NCI-H1930 (cell line): ENCODE data around the gene OR2B3.
"Not testable (repeated sequence)": the region's sequence is repeated elsewhere in the genome, so short reads cannot be mapped to it uniquely, and the experiment has no call there.

Source experiments
- DNase-seq, 2 experiments: peaks; one replicate each; lab custom pipeline; 2025; lab: John Stamatoyannopoulos, UW

Gene OR2B3, protein sequence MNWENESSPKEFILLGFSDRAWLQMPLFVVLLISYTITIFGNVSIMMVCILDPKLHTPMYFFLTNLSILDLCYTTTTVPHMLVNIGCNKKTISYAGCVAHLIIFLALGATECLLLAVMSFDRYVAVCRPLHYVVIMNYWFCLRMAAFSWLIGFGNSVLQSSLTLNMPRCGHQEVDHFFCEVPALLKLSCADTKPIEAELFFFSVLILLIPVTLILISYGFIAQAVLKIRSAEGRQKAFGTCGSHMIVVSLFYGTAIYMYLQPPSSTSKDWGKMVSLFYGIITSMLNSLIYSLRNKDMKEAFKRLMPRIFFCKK

GRCh38 chr6:29087213-29087612 lies at the start of gene OR2B3:
Gene OR2B3, minus strand, starts transcription at chr6:29087313. Its CDS starts 65 bp downstream, at chr6:29087248.
- DNase-seq, result no peak

DNA sequence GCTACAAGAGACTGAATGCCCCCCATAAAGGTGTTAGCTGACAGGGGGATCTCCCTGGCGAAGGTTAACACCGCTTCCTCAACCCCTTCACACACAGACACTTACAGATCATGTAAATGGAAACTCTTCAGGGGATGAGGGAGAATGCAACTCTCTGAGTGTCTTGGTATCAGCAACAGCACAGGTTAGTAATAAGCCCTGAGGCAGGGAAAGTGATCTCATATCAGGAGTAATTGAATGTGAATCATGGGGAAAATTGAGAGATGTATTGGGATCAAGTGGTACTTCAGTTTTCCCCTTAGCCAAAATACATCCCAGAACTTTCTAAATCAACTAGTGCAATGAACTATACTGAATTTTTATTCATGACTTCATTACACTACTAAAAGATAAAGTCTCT lies 44.6 kb upstream of the OR2B3 start:
- no peak for DNase-seq

DNA sequence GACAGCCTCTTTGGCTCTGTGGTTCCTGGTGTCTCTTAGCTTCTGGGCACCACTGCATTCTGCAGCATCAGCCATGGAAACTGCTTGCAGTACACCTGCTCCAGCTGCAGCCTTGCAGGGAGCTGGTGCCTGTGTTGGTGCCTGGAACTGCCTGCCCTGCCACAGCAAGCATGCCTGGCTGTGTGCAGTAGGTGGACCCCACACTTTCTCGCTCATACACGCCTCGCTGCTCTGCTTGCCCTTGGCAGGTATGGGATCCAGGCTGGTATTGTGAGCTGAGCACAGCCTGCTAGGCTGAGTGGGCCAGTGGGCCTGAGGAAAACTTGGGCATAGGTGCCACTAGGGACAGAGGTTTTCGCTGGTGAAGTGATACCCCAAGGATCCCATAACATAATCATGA lies 43.5 kb upstream of the OR2B3 start:
- no peak for DNase-seq

GRCh38 chr6:29129326-29130012 lies 42.4 kb upstream of the OR2B3 start:
- no peak for DNase-seq

DNA sequence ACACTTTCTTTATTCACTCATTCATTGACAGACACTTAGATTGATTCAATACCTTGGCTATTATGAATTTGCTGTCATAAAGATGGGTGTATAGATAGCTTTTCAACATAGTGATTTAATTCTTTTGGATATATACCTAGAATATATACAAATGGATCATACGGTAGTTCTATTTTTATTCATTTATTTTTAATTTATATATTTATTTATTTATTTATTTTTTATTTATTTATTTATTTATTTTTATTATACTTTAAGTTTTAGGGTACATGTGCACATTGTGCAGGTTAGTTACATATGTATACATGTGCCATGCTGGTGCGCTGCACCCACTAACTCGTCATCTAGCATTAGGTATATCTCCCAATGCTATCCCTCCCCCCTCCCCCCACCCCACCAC lies 27.9 kb upstream of the OR2B3 start:
- DNase-seq, result not testable (repeated sequence)

GRCh38 chr6:29112135-29112534 lies 25.0 kb upstream of the OR2B3 start:
- DNase-seq, result no peak

- DNase-seq, result no peak
Observed at GRCh38 chr6:29107758-29108157, 20.6 kb upstream of the OR2B3 start, which contains the start of gene OR2J3. Gene OR2J3, plus strand, starts transcription at chr6:29108058. Its CDS starts 3,833 bp downstream, at chr6:29111891.

- DNase-seq, result no peak
Observed at GRCh38 chr6:29099190-29099589, 12.1 kb upstream of the OR2B3 start, which contains the start of gene OR2J1. Gene OR2J1, plus strand, starts transcription at chr6:29099490. Its CDS starts 1,453 bp downstream, at chr6:29100943.

DNA sequence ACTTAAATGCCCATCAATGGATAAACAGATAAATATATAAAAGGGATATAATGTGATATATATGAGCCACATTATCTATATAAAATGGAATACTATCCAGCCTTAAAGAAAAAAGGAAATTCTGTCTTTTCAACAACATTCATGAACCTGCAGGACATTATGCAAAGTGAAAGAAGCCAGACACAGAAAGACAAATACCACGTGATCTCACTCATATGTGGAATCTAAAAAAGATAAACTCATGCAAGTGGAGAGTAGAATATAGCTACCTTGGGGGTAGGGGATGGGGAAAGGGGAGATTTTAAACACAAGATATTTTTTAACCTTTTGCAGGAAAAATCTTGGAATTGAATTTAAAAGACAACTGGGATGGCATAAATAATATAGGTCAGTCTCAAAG lies 10.7 kb upstream of the OR2B3 start:
- DNase-seq, result no peak

- DNase-seq, result no peak
Observed at GRCh38 chr6:29092957-29093356, 5.8 kb upstream of the OR2B3 start.

DNA sequence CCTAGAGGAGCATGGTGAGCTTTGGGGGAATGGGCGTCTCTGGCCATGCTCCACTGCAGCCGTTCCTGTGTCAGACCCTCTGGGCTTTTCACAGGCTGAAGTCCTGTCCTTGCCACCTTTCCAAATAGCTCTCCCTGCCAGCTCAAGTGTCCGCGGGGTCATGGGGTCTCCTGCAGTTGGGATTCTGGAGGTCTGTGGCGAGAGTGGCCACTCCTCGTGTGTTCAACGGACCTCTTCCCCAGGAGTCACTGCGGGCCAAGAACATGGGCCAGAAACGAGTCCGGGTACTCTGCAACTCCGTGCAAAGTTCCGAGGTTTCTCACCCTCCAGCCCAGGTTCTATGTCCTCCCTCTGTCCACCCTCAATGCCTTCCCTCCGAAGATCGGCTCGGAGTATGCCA lies 4.7 kb downstream of the OR2B3 start:
- DNase-seq, result no peak

- DNase-seq, result no peak
Observed at GRCh38 chr6:29081312-29081711, 5.8 kb downstream of the OR2B3 start.

- DNase-seq, result no peak
Observed at GRCh38 chr6:29079203-29079602, 7.9 kb downstream of the OR2B3 start.

DNA sequence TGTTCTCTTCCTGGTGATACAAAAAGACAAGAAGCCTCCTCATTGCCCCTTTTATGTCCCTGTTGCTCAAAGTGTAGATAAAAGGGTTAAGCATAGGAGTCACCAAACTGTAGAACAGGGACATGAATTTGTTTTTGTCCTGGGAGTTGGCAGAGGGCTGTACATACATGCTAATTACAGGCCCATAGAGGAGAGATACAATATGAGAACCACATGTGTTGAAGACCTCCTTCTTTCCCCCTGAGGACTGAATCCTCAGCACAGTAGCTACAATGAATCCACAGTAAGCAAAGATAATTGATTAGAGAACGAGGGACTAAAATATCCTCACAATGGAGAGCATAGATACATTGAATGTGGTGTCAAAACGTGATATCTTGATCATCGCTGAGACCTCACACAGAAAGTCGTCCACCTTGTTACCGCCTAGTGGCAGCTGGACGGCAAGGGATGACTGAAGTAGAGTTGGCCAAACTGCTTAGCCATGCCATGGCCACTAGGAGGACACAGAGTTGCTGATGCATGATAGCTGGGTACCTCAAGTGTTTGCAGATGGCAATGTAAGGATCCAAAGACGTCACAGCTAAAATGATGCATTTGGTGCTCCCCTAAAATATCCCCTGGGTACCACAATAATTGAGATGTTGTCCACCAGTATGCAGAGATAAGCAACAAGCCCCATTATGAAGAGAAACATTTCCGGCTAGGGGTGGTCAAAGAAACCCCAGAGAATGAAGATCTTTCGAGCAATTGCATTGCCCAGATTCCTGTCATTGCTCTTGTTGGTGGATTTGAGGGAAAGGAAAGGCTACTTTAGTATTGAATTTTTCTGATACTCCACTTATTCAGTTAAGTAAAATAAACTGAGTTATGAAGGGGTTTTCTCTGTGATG lies 15.0 kb downstream of the OR2B3 start:
- DNase-seq, result peak; percentile 1 to 11

DNA sequence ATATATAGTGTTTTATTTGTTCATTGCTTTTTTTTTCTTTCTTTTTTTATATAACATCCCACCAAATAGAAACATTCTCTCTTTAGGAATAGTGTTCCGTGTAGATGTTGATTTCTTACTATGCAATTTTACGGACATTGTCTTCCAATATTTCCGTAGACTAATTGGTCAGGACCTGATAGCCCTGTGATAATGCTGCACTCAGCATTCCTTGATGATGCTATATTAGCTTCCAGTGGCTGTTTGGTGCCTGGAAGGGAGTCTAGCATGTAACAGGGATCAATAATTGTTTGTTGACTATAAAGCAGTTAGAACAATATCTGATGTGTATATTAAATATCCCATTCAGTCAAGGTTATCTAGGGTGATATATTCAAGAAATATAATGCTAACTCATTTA lies 35.4 kb downstream of the OR2B3 start:
- DNase-seq, result no peak

GRCh38 chr6:29045075-29045474 lies 42.0 kb downstream of the OR2B3 start, which contains the start of gene OR2W1:
Gene OR2W1, minus strand, starts transcription at chr6:29045175. Its CDS starts 0 bp downstream, at chr6:29045175.
- DNase-seq, result no peak
